Thymus (tissue), 11 donors: ENCODE results near the gene ADCY9. TPM values are rescaled to one million over a fixed set of nuclear protein-coding genes. Genes with fewer than 3 reads are reported as not detected.
"Not testable (repeated sequence)": the region's sequence is repeated elsewhere in the genome, so short reads cannot be mapped to it uniquely, and the experiment has no call there.

Experiments
- DNase-seq, 9 donors: peaks; one replicate each; pipeline ENCODE4 v3.0.0-alpha.2; 2013; ENCODE audit warnings: low spot score in 9 of 9, low read depth in 6 of 9, missing footprints in 1 of 9
- H3K27ac ChIP-seq, 2 donors: one replicate each; pipeline ENCODE4 v1.5.1; 2013; ENCODE audit warnings: control low read depth in 1 of 2, low read depth in 1 of 2, low read length in 1 of 2, mild to moderate bottlenecking in 1 of 2, moderate library complexity in 1 of 2
- H3K27me3 ChIP-seq, 2 donors: one replicate each; pipeline ENCODE4 v1.5.1; 2013; ENCODE audit warnings: low read length in 1 of 2; ENCODE audit not compliant: control insufficient read depth in 2 of 2, insufficient read depth in 1 of 2
- H3K36me3 ChIP-seq, 2 donors: one replicate each; pipeline ENCODE4 v1.5.1; 2013; ENCODE audit warnings: low read length in 1 of 2, mild to moderate bottlenecking in 1 of 2, moderate library complexity in 1 of 2; ENCODE audit not compliant: control insufficient read depth in 2 of 2, insufficient read depth in 2 of 2
- H3K4me1 ChIP-seq, 2 donors: one replicate each; pipeline ENCODE4 v1.5.1; 2013; ENCODE audit warnings: low read length in 2 of 2; ENCODE audit not compliant: control insufficient read depth in 2 of 2, insufficient read depth in 2 of 2
- H3K4me3 ChIP-seq, 2 donors: one replicate each; pipeline ENCODE4 v1.5.1; 2013; ENCODE audit warnings: low read length in 2 of 2, control low read depth in 1 of 2, mild to moderate bottlenecking in 1 of 2
- H3K9me3 ChIP-seq, 2 donors: one replicate each; pipeline ENCODE4 v1.5.1; 2013; ENCODE audit warnings: low read length in 1 of 2, mild to moderate bottlenecking in 1 of 2; ENCODE audit not compliant: control insufficient read depth in 2 of 2, insufficient read depth in 1 of 2
- WGBS: extraction: QIAGEN DNeasy Blood & Tissue Kit; methylation state at CpG from one replicate; pipeline ENCODE4 v1.1.7; 2013; 5-methylcytosine and 5-hydroxymethylcytosine counted together
- polyA plus RNA-seq: library from polyadenylated mRNA; stranded (reverse); fragments of 200-250 nt; gene quantifications from one replicate; pipeline ENCODE4 v1.2.3, GENCODE V29; 2013
- total RNA-seq: library from RNA; stranded (reverse); fragments of 120-200 nt; gene quantifications from one replicate; pipeline ENCODE4 v1.2.4, GENCODE V29; 2013
- donor health status: healthy.

Gene ADCY9
- total and polyA plus RNA-seq, 2 donors, result 1.3 to 2.2 TPM

DNA sequence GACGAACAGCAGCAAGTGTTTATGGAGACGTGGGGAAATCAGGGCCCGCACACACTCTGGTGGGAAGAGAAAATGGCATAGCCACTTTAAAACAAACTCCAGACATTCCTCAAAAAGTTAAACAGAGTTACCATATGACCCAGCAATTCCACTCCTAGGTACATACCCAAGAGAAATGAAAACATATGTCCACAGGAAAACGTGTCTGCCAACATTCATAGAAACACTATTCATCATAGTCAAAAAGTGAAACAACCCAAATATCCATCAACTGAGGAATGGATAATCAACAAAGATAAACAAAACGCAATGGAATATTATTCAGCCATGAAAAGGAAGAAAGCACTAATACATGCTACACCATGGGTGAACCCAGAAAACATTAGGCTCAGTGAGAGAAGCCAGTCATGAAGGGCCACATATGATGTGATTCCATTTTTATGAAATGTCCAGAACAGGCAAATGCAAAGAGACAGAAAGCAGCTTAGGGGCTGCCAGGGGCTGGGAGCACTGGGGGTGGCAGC lies 32.8 kb downstream of the ADCY9 start:
- Histone ChIP-seq H3K27ac (no peak overlapping the region), H3K4me3 (no peak overlapping the region), H3K9me3 (peaks cover 0 to 1% of the 10 kb centered on the region in 2 donors), H3K4me1 (peaks cover 0 to 14% of the 10 kb centered on the region in 2 donors), H3K27me3 (peaks cover 0 to 10% of the 10 kb centered on the region in 2 donors), H3K36me3 (no peaks in the 10 kb centered on the region)
- DNase-seq, result no peak
- WGBS, result 97% methylated on average over 5 of the region's 5 CpGs

DNA sequence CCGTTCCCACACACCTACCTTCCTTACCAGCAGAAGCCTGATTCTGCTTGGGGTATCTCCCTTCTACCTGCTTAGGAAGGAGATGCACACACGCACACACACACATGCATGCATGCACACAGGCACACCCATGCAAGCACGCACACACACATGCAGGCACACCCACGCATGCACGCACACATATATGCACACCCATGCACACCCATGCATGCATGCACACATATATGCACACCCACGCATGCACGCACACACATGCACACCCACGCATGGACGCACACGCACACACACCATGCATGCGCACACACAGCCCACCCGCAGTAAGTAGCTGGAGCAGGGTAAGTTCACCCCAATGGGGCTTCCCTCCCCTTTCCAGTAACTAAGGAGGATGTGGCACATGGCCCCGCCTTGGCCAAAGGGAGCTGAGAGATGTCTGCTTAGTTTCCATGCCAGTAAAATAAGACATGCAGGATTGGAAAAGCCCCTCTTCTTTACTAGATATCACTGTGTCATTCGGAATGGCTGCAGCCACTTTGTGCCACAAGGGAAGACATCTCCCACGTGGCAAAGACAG lies 33.7 kb downstream of the ADCY9 start:
- WGBS, result 89% methylated on average over 15 of the region's 15 CpGs
- Histone ChIP-seq H3K27me3 (peaks cover 0 to 10% of the 10 kb centered on the region in 2 donors), H3K36me3 (no peaks in the 10 kb centered on the region), H3K4me1 (peaks cover 0 to 14% of the 10 kb centered on the region in 2 donors), H3K27ac (no peak overlapping the region), H3K4me3 (no peak overlapping the region), H3K9me3 (peaks cover 0 to 1% of the 10 kb centered on the region in 2 donors)
- no peak for DNase-seq

DNA sequence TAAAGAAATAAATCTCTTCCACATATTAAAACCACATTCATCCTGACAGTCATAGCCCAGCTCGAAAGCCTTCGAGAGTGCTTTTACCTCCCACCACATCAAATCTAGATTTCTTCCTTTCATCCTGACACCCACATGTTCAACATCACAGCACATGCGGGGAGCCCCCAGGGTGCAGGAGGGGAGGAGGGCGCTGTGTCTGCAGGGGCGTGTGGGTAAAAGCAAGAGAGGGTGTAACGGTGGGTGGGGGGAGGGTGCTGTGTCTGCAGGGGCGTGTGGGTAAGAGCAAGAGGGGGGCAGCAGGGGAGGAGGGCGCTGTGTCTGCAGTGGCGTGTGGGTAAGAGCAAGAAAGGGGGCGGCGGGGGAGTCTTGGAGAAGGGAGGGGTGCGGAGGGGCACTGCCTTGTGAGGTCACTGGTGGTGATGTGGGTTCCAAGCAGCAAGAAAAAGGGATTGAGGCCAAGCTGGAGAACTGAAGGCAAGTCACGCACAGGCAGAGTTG lies 34.7 kb downstream of the ADCY9 start:
- H3K27ac ChIP-seq, result no peak overlapping the region
- H3K36me3 ChIP-seq, result no peaks in the 10 kb centered on the region
- no peak overlapping the region for H3K4me3 ChIP-seq
- WGBS, result 31% methylated on average over 13 of the region's 13 CpGs
- peak in 7 of 9 donors; percentile 4 to 71 (median 28) for DNase-seq
- H3K9me3 ChIP-seq, result peaks cover 0 to 1% of the 10 kb centered on the region in 2 donors
- H3K27me3 ChIP-seq, result peaks cover 0 to 10% of the 10 kb centered on the region in 2 donors
- H3K4me1 ChIP-seq, result peaks cover 0 to 14% of the 10 kb centered on the region in 2 donors

DNA sequence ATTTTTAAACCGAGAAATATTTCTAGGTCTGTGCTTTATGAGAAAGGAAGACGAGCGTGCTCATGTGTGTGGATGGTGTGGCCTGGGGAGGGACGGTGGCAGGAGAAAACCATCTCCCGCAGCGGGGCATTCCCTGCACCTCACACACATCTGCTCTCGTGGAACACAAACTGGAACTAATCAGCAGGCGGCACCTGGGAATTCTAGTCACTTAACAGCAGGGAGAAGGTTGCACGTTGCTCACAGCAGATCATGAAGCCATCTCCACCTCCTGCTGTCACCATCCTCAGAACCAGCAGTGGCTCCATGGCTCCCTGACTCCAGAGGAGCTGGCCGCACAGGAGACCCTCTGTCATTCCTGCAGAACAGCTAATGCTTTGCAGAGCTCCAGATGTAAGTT lies 35.2 kb downstream of the ADCY9 start:
- Histone ChIP-seq H3K27ac (no peak overlapping the region), H3K9me3 (peaks cover 0 to 1% of the 10 kb centered on the region in 2 donors), H3K4me3 (no peak overlapping the region), H3K36me3 (no peaks in the 10 kb centered on the region), H3K4me1 (peaks cover 0 to 11% of the 10 kb centered on the region in 2 donors), H3K27me3 (peaks cover 0 to 10% of the 10 kb centered on the region in 2 donors)
- 90% methylated on average over 10 of the region's 10 CpGs for WGBS
- DNase-seq, result no peak

DNA sequence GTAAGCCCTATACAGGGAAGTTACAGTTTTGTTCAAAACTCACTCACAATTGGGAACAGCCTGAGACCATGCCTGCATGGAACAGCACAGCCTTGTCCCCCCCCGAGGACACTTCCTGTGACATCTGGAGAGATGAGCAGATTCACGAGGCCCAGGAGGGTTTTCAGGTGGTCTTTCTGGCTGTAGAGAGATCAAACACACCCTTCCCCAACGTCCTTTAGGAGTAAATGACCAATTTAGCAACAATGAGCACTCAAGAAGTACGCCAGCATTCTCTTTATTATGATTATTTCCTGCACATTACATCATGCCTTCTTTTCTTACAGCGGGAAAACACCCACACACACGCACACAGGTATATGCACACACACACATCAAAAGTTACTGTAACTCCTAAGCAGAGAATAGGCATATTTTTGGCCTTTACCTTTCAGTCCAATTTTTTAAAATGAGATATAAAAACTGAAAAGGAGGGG lies 39.0 kb downstream of the ADCY9 start:
- Histone ChIP-seq H3K36me3 (no peaks in the 10 kb centered on the region), H3K9me3 (peaks cover 0 to 1% of the 10 kb centered on the region in 2 donors), H3K27me3 (peaks cover 0 to 6% of the 10 kb centered on the region in 2 donors), H3K4me1 (peaks cover 0 to 11% of the 10 kb centered on the region in 2 donors), H3K4me3 (no peak overlapping the region), H3K27ac (no peak overlapping the region)
- DNase-seq, result no peak
- 79% methylated on average over 6 of the region's 6 CpGs for WGBS

DNA sequence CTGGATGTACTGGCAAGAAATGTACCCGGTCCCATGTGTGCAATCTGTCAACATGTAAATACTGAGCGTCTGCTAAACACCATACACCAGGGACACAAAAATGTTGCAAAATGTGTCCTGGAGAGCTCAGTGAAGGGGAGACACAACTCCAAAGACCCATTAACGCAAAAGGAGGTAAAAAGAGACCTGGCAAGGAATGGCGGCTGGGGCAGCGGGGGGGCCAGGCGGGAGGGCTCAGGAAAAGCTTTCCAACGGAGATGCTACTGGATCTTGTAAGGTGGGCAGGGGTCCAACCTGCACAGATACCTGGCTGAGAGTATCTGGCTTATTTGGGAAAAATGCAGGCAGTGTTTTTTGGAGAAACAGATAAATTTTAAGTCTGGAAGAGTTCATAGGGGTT lies 40.7 kb downstream of the ADCY9 start:
- H3K4me1 ChIP-seq, result no peaks in the 10 kb centered on the region
- no peak overlapping the region for H3K27ac ChIP-seq
- no peak for DNase-seq
- WGBS, result 97% methylated on average over 7 of the region's 7 CpGs
- peaks cover 0 to 4% of the 10 kb centered on the region in 2 donors for H3K27me3 ChIP-seq
- no peaks in the 10 kb centered on the region for H3K36me3 ChIP-seq
- no peak overlapping the region for H3K4me3 ChIP-seq
- H3K9me3 ChIP-seq, result no peaks in the 10 kb centered on the region

DNA sequence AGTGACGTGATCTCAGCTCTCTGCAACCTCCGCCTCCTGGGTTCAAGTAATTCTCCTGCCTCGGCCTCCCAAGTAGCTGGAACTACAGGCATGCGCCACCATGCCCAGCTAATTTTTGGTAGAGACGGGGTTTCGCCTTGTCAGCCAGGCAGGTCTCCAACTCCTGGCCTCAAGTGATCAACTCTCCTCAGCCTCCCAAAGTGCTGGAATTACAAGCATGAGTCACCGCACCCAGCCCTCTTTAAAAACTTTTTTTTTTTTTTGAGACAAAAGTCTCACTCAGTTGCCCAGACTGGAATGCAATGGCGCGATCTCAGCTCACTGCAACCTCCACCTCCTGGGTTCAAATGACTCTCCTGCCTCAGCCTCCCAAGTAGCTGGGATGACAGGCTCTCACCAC lies 43.1 kb downstream of the ADCY9 start:
- not testable (repeated sequence) for H3K4me1 ChIP-seq, H3K27me3 ChIP-seq, H3K36me3 ChIP-seq, H3K27ac ChIP-seq, H3K4me3 ChIP-seq, DNase-seq, H3K9me3 ChIP-seq
- WGBS, result 97% methylated on average over 9 of the region's 9 CpGs

DNA sequence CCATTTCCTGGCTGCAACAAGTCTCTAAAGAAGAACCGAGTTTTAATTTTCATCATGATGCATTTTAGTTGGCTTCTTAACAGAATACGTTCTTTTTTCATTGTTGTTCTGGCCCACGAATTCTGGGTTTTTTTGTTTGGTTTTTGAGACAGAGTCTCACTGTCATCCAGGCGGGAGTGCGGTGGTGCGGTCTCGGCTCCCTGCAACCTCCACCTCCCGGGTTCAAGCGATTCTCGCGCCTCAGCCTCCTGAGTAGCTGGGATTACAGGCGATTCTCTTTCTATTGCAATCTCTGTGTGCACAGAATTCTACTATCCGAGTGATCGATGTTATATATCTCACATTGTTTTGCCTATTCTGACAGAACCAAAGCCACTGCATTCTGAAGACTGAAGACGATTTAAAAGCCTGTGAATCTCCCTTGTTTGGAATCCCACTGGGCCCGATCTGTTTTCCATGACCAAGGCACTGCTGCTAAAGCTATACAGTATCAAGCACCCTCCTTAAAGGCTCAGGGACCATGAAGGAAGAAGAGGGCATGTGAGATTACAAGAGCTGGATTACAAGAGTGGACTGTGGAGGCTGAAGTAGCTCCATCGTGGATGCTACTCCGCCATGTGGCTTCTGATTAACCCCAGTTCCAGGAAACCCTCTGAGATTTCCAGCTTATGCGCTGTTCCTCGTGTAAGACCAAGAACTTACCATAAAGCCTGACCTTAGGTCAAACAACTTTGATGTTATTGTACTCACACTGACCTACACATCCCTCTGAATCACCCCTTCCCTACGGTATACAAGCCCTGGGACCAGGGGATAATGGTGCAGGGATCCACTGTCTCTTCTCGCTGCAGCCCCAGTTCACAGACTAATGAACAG lies 44.3 kb downstream of the ADCY9 start:
- H3K4me3 ChIP-seq, result no peak overlapping the region
- WGBS, result 96% methylated on average over 22 of the region's 22 CpGs
- H3K27me3 ChIP-seq, result no peaks in the 10 kb centered on the region
- H3K9me3 ChIP-seq, result no peaks in the 10 kb centered on the region
- H3K36me3 ChIP-seq, result no peaks in the 10 kb centered on the region
- H3K27ac ChIP-seq, result no peak overlapping the region
- no peak for DNase-seq
- H3K4me1 ChIP-seq, result no peaks in the 10 kb centered on the region

DNA sequence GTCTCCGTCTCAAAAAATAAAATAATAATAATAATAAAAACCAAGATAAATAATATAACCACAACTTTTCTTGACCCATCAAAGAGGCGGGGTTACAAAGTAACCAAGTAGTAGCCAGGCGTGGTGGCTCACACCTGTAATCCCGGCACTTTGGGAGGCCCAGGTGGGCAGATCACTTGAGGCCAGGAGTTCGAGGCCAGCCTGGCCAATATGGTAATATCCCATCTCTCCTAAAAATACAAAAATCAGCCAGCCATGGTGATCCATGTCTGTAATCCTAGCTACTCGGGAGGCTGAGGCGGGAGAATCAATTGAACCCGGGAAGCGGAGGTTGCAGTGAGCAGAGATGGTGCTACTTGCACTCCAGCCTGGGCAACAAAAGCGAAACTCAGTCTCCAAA lies 45.3 kb downstream of the ADCY9 start:
- Histone ChIP-seq H3K9me3 (no peaks in the 10 kb centered on the region), H3K27me3 (no peaks in the 10 kb centered on the region), H3K27ac (no peak overlapping the region), H3K4me3 (no peak overlapping the region), H3K4me1 (no peaks in the 10 kb centered on the region), H3K36me3 (no peaks in the 10 kb centered on the region)
- WGBS, result 96% methylated on average over 10 of the region's 10 CpGs
- DNase-seq, result no peak
